ENCODE measurements around the gene CELSR1.

DNA sequence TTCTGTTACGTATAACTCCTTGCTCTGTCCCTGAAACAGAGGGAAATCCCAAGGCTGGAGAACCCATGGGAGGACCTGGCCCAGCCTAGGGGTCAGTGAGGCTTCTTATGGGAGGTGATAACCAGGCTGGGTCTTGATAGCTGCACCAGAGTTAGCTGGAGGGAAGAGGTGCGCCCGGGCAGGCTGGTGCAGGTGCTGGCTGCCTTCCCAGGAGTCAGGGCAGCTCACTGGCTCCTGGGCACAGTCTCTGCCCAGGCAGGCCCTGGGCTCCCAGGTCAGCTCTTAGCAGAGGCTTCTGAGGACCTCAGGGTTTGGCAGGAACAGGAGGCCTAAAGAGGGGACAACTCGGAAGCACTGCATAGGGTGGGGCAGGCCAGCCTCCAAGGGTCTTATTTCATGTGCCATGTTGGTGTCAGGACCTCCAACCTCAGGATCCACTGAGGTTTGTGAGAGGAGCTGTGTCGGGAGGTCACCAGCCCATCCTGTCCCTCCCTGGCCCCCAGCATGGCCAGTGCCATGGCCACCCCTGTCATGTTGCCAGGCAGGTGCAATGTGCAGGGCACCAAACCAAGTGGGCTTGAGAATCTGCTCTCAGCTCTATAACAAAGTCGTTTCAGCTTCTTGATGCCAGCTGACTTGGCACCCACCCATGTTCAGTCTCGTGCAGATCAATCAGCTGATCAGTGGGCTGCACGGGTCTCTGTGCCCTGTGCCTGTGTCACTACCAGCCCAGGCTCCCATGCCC, 20.5 kb upstream of the CELSR1 start:
- TF ChIP-seq, protein P1, sequence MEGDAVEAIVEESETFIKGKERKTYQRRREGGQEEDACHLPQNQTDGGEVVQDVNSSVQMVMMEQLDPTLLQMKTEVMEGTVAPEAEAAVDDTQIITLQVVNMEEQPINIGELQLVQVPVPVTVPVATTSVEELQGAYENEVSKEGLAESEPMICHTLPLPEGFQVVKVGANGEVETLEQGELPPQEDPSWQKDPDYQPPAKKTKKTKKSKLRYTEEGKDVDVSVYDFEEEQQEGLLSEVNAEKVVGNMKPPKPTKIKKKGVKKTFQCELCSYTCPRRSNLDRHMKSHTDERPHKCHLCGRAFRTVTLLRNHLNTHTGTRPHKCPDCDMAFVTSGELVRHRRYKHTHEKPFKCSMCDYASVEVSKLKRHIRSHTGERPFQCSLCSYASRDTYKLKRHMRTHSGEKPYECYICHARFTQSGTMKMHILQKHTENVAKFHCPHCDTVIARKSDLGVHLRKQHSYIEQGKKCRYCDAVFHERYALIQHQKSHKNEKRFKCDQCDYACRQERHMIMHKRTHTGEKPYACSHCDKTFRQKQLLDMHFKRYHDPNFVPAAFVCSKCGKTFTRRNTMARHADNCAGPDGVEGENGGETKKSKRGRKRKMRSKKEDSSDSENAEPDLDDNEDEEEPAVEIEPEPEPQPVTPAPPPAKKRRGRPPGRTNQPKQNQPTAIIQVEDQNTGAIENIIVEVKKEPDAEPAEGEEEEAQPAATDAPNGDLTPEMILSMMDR (IDR thresholded peaks at IDR 0.05): no peak
- TF ChIP-seq POLR2AphosphoS5 (IDR thresholded peaks at IDR 0.05; ENCODE audit: low read depth, low read length) (no peak), TCF7L2 (IDR thresholded peaks at IDR 0.05; ENCODE audit: low read depth, low read length) (no peak), REST (IDR thresholded peaks at IDR 0.05; ENCODE audit: insufficient read depth in 1 of 2, low read depth in 2 of 2, low read length in 1 of 2) (no peak), SIN3A (IDR thresholded peaks at IDR 0.05; ENCODE audit: borderline replicate concordance, insufficient read depth, low read depth, low read length) (no peak)
